H9 (cell line): ENCODE data around the gene KSR1. TPM values are rescaled to one million over a fixed set of nuclear protein-coding genes. Genes with fewer than 3 reads are reported as not detected.

ENCODE experiments used
- DNase-seq: peaks from one replicate; pipeline ENCODE4 v3.0.0-alpha.2; 2017
- H2AFZ ChIP-seq: one replicate; pipeline ENCODE4 v1.6.1; 2013; ENCODE audit warnings: mild to moderate bottlenecking, low read length, control low read depth, moderate library complexity
- H2AK5ac ChIP-seq: 2 replicates; pipeline ENCODE4 v1.6.1; 2013; ENCODE audit warnings: low read length, control low read depth, mixed read lengths; ENCODE audit not compliant: insufficient read length
- H2BK120ac ChIP-seq: one replicate; pipeline ENCODE4 v1.6.1; 2013; ENCODE audit warnings: low read depth, mild to moderate bottlenecking, low read length, control low read depth, inconsistent platforms; ENCODE audit not compliant: poor library complexity, severe bottlenecking
- H2BK12ac ChIP-seq: 2 replicates; pipeline ENCODE4 v1.6.1; 2013; ENCODE audit warnings: low read length, control low read depth, mixed read lengths, low read depth; ENCODE audit not compliant: insufficient read length
- H2BK15ac ChIP-seq: 2 replicates; pipeline ENCODE4 v1.6.1; 2013; ENCODE audit warnings: low read depth, low read length, control low read depth
- H2BK20ac ChIP-seq: one replicate; pipeline ENCODE4 v1.6.1; 2013; ENCODE audit warnings: low read depth, mild to moderate bottlenecking, low read length, control low read depth, inconsistent platforms; ENCODE audit not compliant: poor library complexity, severe bottlenecking
- H2BK5ac ChIP-seq: 2 replicates; pipeline ENCODE4 v1.6.1; 2013; ENCODE audit warnings: low read length, control low read depth, mixed read lengths; ENCODE audit not compliant: insufficient read length
- H3K14ac ChIP-seq: 2 replicates; pipeline ENCODE4 v1.6.1; 2013; ENCODE audit warnings: low read length, control low read depth; ENCODE audit not compliant: insufficient read depth
- H3K18ac ChIP-seq: 2 replicates; pipeline ENCODE4 v1.6.1; 2013; ENCODE audit warnings: low read depth, mild to moderate bottlenecking, mixed read lengths, low read length, control low read depth; ENCODE audit not compliant: insufficient read length
- H3K23ac ChIP-seq: 2 replicates; pipeline ENCODE4 v1.6.1; 2013; ENCODE audit warnings: low read length, control low read depth, mixed read lengths, low read depth; ENCODE audit not compliant: insufficient read length
- H3K23me2 ChIP-seq: 2 replicates; pipeline ENCODE4 v1.6.1; 2013; ENCODE audit warnings: low read depth, mild to moderate bottlenecking, mixed read lengths, low read length, control low read depth; ENCODE audit not compliant: insufficient read length, poor library complexity, severe bottlenecking
- H3K27ac ChIP-seq: 2 replicates; pipeline ENCODE4 v1.5.1; 2013; ENCODE audit warnings: low read length, control low read depth, mixed read lengths, low read depth; ENCODE audit not compliant: insufficient read length
- H3K27me3 ChIP-seq: 2 replicates; pipeline ENCODE4 v1.6.1; 2013; ENCODE audit warnings: low read length, control low read depth, inconsistent platforms; ENCODE audit not compliant: insufficient read depth
- H3K4ac ChIP-seq: 2 replicates; pipeline ENCODE4 v1.6.1; 2013; ENCODE audit warnings: low read depth, mild to moderate bottlenecking, control low read depth, inconsistent platforms, low read length, moderate library complexity
- H3K4me1 ChIP-seq: 2 replicates; pipeline ENCODE4 v1.6.1; 2013; ENCODE audit warnings: low read length, control low read depth, inconsistent platforms; ENCODE audit not compliant: insufficient read depth
- H3K4me2 ChIP-seq: 2 replicates; pipeline ENCODE4 v1.6.1; 2013; ENCODE audit warnings: low read length, control low read depth, mixed read lengths; ENCODE audit not compliant: insufficient read length, insufficient read depth
- H3K56ac ChIP-seq: 2 replicates; pipeline ENCODE4 v1.6.1; 2013; ENCODE audit warnings: low read depth, mild to moderate bottlenecking, mixed read lengths, low read length, control low read depth; ENCODE audit not compliant: insufficient read length
- H3K79me1 ChIP-seq: 2 replicates; pipeline ENCODE4 v1.6.1; 2013; ENCODE audit warnings: low read depth, mild to moderate bottlenecking, moderate library complexity, low read length, control low read depth, inconsistent platforms; ENCODE audit not compliant: insufficient read depth, poor library complexity, severe bottlenecking
- H3K79me2 ChIP-seq: 2 replicates; pipeline ENCODE4 v1.6.1; 2013; ENCODE audit warnings: low read length, control low read depth, inconsistent platforms; ENCODE audit not compliant: insufficient read depth
- H3K9ac ChIP-seq: 2 replicates; pipeline ENCODE4 v1.6.1; 2013; ENCODE audit warnings: low read length, control low read depth, mixed read lengths; ENCODE audit not compliant: insufficient read length; ENCODE audit errors: extremely low read depth
- H3K9me3 ChIP-seq: one replicate; pipeline ENCODE4 v1.6.1; 2013; ENCODE audit warnings: low read depth, low read length, inconsistent platforms; ENCODE audit not compliant: control insufficient read depth
- H3T11ph ChIP-seq: one replicate; pipeline ENCODE4 v1.6.1; 2013; ENCODE audit warnings: mild to moderate bottlenecking, low read length, control low read depth, inconsistent platforms
- H4K20me1 ChIP-seq: one replicate; pipeline ENCODE4 v1.6.1; 2013; ENCODE audit not compliant: control insufficient read depth, insufficient read length, insufficient read depth
- H4K5ac ChIP-seq: 2 replicates; pipeline ENCODE4 v1.6.1; 2013; ENCODE audit warnings: low read depth, mild to moderate bottlenecking, mixed read lengths, low read length, control low read depth; ENCODE audit not compliant: insufficient read length
- H4K8ac ChIP-seq: replicated peaks from 2 replicates; pipeline ENCODE4 v1.6.1; 2013; ENCODE audit warnings: low read length, control low read depth, mixed read lengths, low read depth; ENCODE audit not compliant: insufficient read length
- H4K91ac ChIP-seq: 2 replicates; pipeline ENCODE4 v1.6.1; 2013; ENCODE audit warnings: low read depth, mild to moderate bottlenecking, moderate library complexity, mixed read lengths, low read length, control low read depth; ENCODE audit not compliant: insufficient read length
- H3K27ac Mint-ChIP-seq, 3 experiments: 2 replicates in 2 of 3; 3 replicates in 1 of 3; pipeline ENCODE4 v1.8.0; 2020 to 2021; ENCODE audit warnings: mixed read lengths in 3 of 3, mild to moderate bottlenecking in 1 of 3, moderate library complexity in 1 of 3
- H3K27me3 Mint-ChIP-seq: 2 replicates; pipeline ENCODE4 v1.8.0; 2021; ENCODE audit warnings: low read depth, mild to moderate bottlenecking, moderate library complexity, mixed read lengths
- H3K36me3 Mint-ChIP-seq, 3 experiments: 2 replicates in 2 of 3; 3 replicates in 1 of 3; pipeline ENCODE4 v1.8.0; 2020 to 2021; ENCODE audit warnings: low read depth in 3 of 3, mixed read lengths in 3 of 3; ENCODE audit not compliant: insufficient read depth in 1 of 3
- H3K4me1 Mint-ChIP-seq, 2 experiments: 2 replicates each; pipeline ENCODE4 v1.8.0; 2020; ENCODE audit warnings: mixed read lengths in 2 of 2
- H3K4me3 Mint-ChIP-seq, 2 experiments: 2 replicates in 1 of 2; 3 replicates in 1 of 2; pipeline ENCODE4 v1.8.0; 2020 to 2021; ENCODE audit warnings: mild to moderate bottlenecking in 2 of 2, mixed read lengths in 2 of 2, moderate library complexity in 1 of 2
- H3K9me3 Mint-ChIP-seq, 2 experiments: 2 replicates in 1 of 2; 3 replicates in 1 of 2; pipeline ENCODE4 v1.8.0; 2020; ENCODE audit warnings: mild to moderate bottlenecking in 2 of 2, mixed read lengths in 2 of 2, moderate library complexity in 1 of 2
- CTCF ChIP-seq: fragments of 200-600 bp; sonication (generic); conservative IDR thresholded peaks from 3 replicates; pipeline ENCODE4 v1.8.0; 2021; ENCODE audit warnings: antibody characterized with exemption, mild to moderate bottlenecking
- WGBS: extraction: QIAGEN DNeasy Blood & Tissue Kit; methylation state at CpG from one replicate; pipeline ENCODE4 v1.1.7; 2013; ENCODE audit warnings: missing lambda C conversion rate, low lambda C conversion rate, mixed read lengths; ENCODE audit not compliant: insufficient read length; ENCODE audit errors: extremely low coverage; 5-methylcytosine and 5-hydroxymethylcytosine counted together
- total RNA-seq: library from RNA; stranded (reverse); gene quantifications from 2 replicates; pipeline ENCODE4 v1.2.1, GENCODE V29; 2021

Gene KSR1
- total RNA-seq, 1 experiment from 2014 or later, result 44.9 TPM

- Histone ChIP-seq H4K5ac (no peak overlapping the region), H3K9ac (no peak overlapping the region), H2BK120ac (no peak overlapping the region), H2BK20ac (no peak overlapping the region), H3K23me2 (no peaks in the 10 kb centered on the region), H3K27me3 (no peaks in the 10 kb centered on the region), H3K9me3 (no peaks in the 10 kb centered on the region), H3K4me1 (no peaks in the 10 kb centered on the region; the same call in 1 of the 2 replicates), H2BK15ac (no peak overlapping the region), H2AFZ (no peak overlapping the region), H3T11ph (no peak overlapping the region), H3K56ac (no peak overlapping the region), H3K4me2 (no peak overlapping the region), H3K27ac (no peak overlapping the region), H4K20me1 (no peaks in the 10 kb centered on the region), H3K23ac (no peak overlapping the region), H2BK5ac (no peak overlapping the region), H4K91ac (no peak overlapping the region), H2BK12ac (no peak overlapping the region), H4K8ac (no peak overlapping the region), H3K79me2 (no peaks in the 10 kb centered on the region), H3K14ac (no peak overlapping the region; the same call in 1 of the 2 replicates), H3K18ac (no peak overlapping the region), H2AK5ac (no peak overlapping the region), H3K79me1 (no peaks in the 10 kb centered on the region), H3K4ac (no peak overlapping the region)
- no peaks in the 10 kb centered on the region for H3K36me3 Mint-ChIP-seq
- no peaks in the 10 kb centered on the region for H3K9me3 Mint-ChIP-seq
- no peak overlapping the region for H3K4me3 Mint-ChIP-seq
- H3K27ac Mint-ChIP-seq, result no peak overlapping the region
- TF ChIP-seq CTCF, result no peak
- H3K27me3 Mint-ChIP-seq, result peaks cover 6% of the 10 kb centered on the region; the same call in 1 of the 2 replicates
- no peaks in the 10 kb centered on the region; a peak in 1 of 4 replicates for H3K4me1 Mint-ChIP-seq
- no peak for DNase-seq
- WGBS, result no CpG with 5 or more reads among the region's 3 CpGs
These were observed 38.0 kb upstream of the KSR1 start for GRCh38 chr17:27418366-27418615.
